Mesendoderm (in vitro differentiated cells): ENCODE measurements around the gene CARM1.

Experiments used
- DNase-seq: peaks from one replicate; pipeline ENCODE4 v3.0.0; 2013
- H2AK5ac ChIP-seq: 2 replicates; pipeline ENCODE4 v1.6.1; 2013; ENCODE audit warnings: low read length, inconsistent platforms
- H2BK120ac ChIP-seq: 2 replicates; pipeline ENCODE4 v1.6.1; 2013; ENCODE audit warnings: low read depth, mild to moderate bottlenecking, low read length, moderate library complexity, mixed read lengths
- H2BK15ac ChIP-seq: replicated peaks from 2 replicates; pipeline ENCODE4 v1.6.1; 2013; ENCODE audit warnings: low read depth, mild to moderate bottlenecking, moderate library complexity
- H2BK5ac ChIP-seq: 2 replicates; pipeline ENCODE4 v1.6.1; 2013; ENCODE audit warnings: low read length, inconsistent platforms
- H3K18ac ChIP-seq: 2 replicates; pipeline ENCODE4 v1.6.1; 2013; ENCODE audit warnings: mild to moderate bottlenecking, low read length, mixed read lengths
- H3K23ac ChIP-seq: one replicate; pipeline ENCODE4 v1.6.1; 2013; ENCODE audit warnings: low read length
- H3K27ac ChIP-seq: 2 replicates; pipeline ENCODE4 v1.5.1; 2013; ENCODE audit warnings: low read depth, mild to moderate bottlenecking, inconsistent platforms, low read length, moderate library complexity
- H3K27me3 ChIP-seq: 2 replicates; pipeline ENCODE4 v1.6.1; 2013; ENCODE audit warnings: low read length, control low read depth, mild to moderate bottlenecking, inconsistent platforms; ENCODE audit not compliant: insufficient read depth, poor library complexity
- H3K36me3 ChIP-seq: 2 replicates; pipeline ENCODE4 v1.6.1; 2013; ENCODE audit warnings: low read length, inconsistent platforms; ENCODE audit not compliant: control insufficient read depth, insufficient read depth
- H3K4ac ChIP-seq: one replicate; pipeline ENCODE4 v1.6.1; 2013; ENCODE audit warnings: low read depth, mild to moderate bottlenecking, low read length, moderate library complexity
- H3K4me1 ChIP-seq: 2 replicates; pipeline ENCODE4 v1.6.1; 2013; ENCODE audit warnings: low read depth, low read length, inconsistent platforms; ENCODE audit not compliant: control insufficient read depth
- H3K4me2 ChIP-seq: 2 replicates; pipeline ENCODE4 v1.6.1; 2013; ENCODE audit warnings: low read length
- H3K4me3 ChIP-seq: 2 replicates; pipeline ENCODE4 v1.5.1; 2013; ENCODE audit warnings: mild to moderate bottlenecking, low read length
- H3K56ac ChIP-seq: one replicate; pipeline ENCODE4 v1.6.1; 2013; ENCODE audit warnings: low read length
- H3K79me1 ChIP-seq: 2 replicates; pipeline ENCODE4 v1.6.1; 2013; ENCODE audit warnings: low read length, inconsistent platforms
- H3K79me2 ChIP-seq: 2 replicates; pipeline ENCODE4 v1.6.1; 2013; ENCODE audit warnings: mild to moderate bottlenecking, low read length; ENCODE audit not compliant: control insufficient read depth, insufficient read depth
- H3K9ac ChIP-seq: 2 replicates; pipeline ENCODE4 v1.6.1; 2013; ENCODE audit warnings: low read length, inconsistent platforms
- H4K5ac ChIP-seq: one replicate; pipeline ENCODE4 v1.6.1; 2013; ENCODE audit warnings: low read length
- H4K8ac ChIP-seq: one replicate; pipeline ENCODE4 v1.6.1; 2013; ENCODE audit warnings: low read depth, mild to moderate bottlenecking, control low read depth, low read length, moderate library complexity
- WGBS: extraction: QIAGEN DNeasy Blood & Tissue Kit; methylation state at CpG from one replicate; pipeline ENCODE4 v1.1.7; 2013; ENCODE audit warnings: low lambda C conversion rate, missing lambda C conversion rate; ENCODE audit not compliant: insufficient coverage; ENCODE audit errors: extremely low coverage; 5-methylcytosine and 5-hydroxymethylcytosine counted together

CARM1 gene

GRCh38 chr19:10927730-10928562 lies 56.6 kb downstream of the CARM1 start:
- Histone ChIP-seq H2BK120ac (no peak overlapping the region), H3K4me1 (peaks cover 2% of the 10 kb centered on the region), H4K8ac (no peak overlapping the region), H3K79me2 (peaks cover 20% of the 10 kb centered on the region), H3K79me1 (peaks cover 18% of the 10 kb centered on the region), H3K36me3 (peaks cover 4% of the 10 kb centered on the region), H2BK15ac (no peak overlapping the region), H3K18ac (peak overlapping the region; percentile 53), H3K4me3 (peak overlapping the region; percentile 78), H3K4ac (no peak overlapping the region), H4K5ac (no peak overlapping the region), H3K23ac (no peak overlapping the region), H2AK5ac (no peak overlapping the region), H3K27me3 (no peaks in the 10 kb centered on the region), H2BK5ac (no peak overlapping the region), H3K4me2 (peak overlapping the region; percentile 87), H3K9ac (peak overlapping the region; percentile 83), H3K56ac (peak overlapping the region; percentile 88), H3K27ac (no peak overlapping the region)
- no CpG with 5 or more reads among the region's 47 CpGs for WGBS
- DNase-seq: no peak

GRCh38 chr19:10928563-10929401 lies 57.4 kb downstream of the CARM1 start, which contains the start of the genes TIMM29 and YIPF2:
Gene TIMM29 (plus strand): TSS chr19:10928811. CDS start chr19:10928823, 12 bp downstream.
Gene YIPF2 (minus strand): TSS chr19:10928639. CDS start chr19:10928410, 229 bp downstream.
- no peak within 1 kb of the TSS for H3K4ac ChIP-seq
- peak within 1 kb of the TSS; percentile 87 for H3K4me2 ChIP-seq
- H3K4me1 ChIP-seq: peaks cover 2% of the 10 kb centered on the region
- no peaks in the 10 kb centered on the region for H3K27me3 ChIP-seq
- no peak within 1 kb of the TSS for H2AK5ac ChIP-seq
- DNase-seq: peak; percentile 99
- peak within 1 kb of the TSS; percentile 36 for H3K27ac ChIP-seq
- H2BK120ac ChIP-seq: no peak within 1 kb of the TSS
- H2BK15ac ChIP-seq: no peak within 1 kb of the TSS
- H3K79me2 ChIP-seq: peaks cover 20% of the 10 kb centered on the region
- H3K18ac ChIP-seq: peak within 1 kb of the TSS; percentile 53
- peak within 1 kb of the TSS; percentile 89 for H3K4me3 ChIP-seq
- H3K56ac ChIP-seq: peak within 1 kb of the TSS; percentile 98
- no peak within 1 kb of the TSS for H4K5ac ChIP-seq
- H2BK5ac ChIP-seq: no peak within 1 kb of the TSS
- WGBS: no CpG with 5 or more reads among the region's 96 CpGs
- no peak within 1 kb of the TSS for H4K8ac ChIP-seq
- H3K79me1 ChIP-seq: peaks cover 18% of the 10 kb centered on the region
- peak within 1 kb of the TSS; percentile 89 for H3K23ac ChIP-seq
- peak within 1 kb of the TSS; percentile 95 for H3K9ac ChIP-seq
- peaks cover 2% of the 10 kb centered on the region for H3K36me3 ChIP-seq

- Histone ChIP-seq H3K36me3 (peaks cover under 1% of the 10 kb centered on the region), H2BK120ac (no peak overlapping the region), H3K9ac (peak overlapping the region; percentile 95), H3K56ac (peak overlapping the region; percentile 98), H3K18ac (no peak overlapping the region), H3K27me3 (no peaks in the 10 kb centered on the region), H4K8ac (no peak overlapping the region), H3K23ac (peak overlapping the region; percentile 89), H3K4ac (no peak overlapping the region), H3K4me1 (peaks cover 2% of the 10 kb centered on the region), H3K4me3 (peak overlapping the region; percentile 89), H2BK5ac (no peak overlapping the region), H2AK5ac (no peak overlapping the region), H4K5ac (no peak overlapping the region), H3K4me2 (peak overlapping the region; percentile 43), H3K27ac (no peak overlapping the region), H3K79me2 (peaks cover 20% of the 10 kb centered on the region), H2BK15ac (no peak overlapping the region), H3K79me1 (peaks cover 18% of the 10 kb centered on the region)
- peak; percentile 43 for DNase-seq
- WGBS: no CpG with 5 or more reads among the region's 27 CpGs
These were observed 58.0 kb downstream of the CARM1 start for GRCh38 chr19:10929402-10929794.

GRCh38 chr19:10935371-10936059 lies 64.2 kb downstream of the CARM1 start:
- no peak overlapping the region for H3K56ac ChIP-seq
- no peak overlapping the region for H3K23ac ChIP-seq
- no peak overlapping the region for H2AK5ac ChIP-seq
- no peak overlapping the region for H2BK120ac ChIP-seq
- no peak overlapping the region for H4K5ac ChIP-seq
- no CpG with 5 or more reads among the region's 9 CpGs for WGBS
- DNase-seq: no peak
- no peak overlapping the region for H2BK5ac ChIP-seq
- no peaks in the 10 kb centered on the region for H3K36me3 ChIP-seq
- H4K8ac ChIP-seq: no peak overlapping the region
- no peaks in the 10 kb centered on the region for H3K79me1 ChIP-seq
- H3K9ac ChIP-seq: no peak overlapping the region
- H3K18ac ChIP-seq: no peak overlapping the region
- H3K4me1 ChIP-seq: no peaks in the 10 kb centered on the region
- no peak overlapping the region for H3K4me2 ChIP-seq
- H3K4ac ChIP-seq: no peak overlapping the region
- H3K27me3 ChIP-seq: no peaks in the 10 kb centered on the region
- no peaks in the 10 kb centered on the region for H3K79me2 ChIP-seq
- no peak overlapping the region for H2BK15ac ChIP-seq
- no peak overlapping the region for H3K27ac ChIP-seq
- H3K4me3 ChIP-seq: no peak overlapping the region

- Histone ChIP-seq H3K79me2 (no peaks in the 10 kb centered on the region), H2BK5ac (no peak overlapping the region), H3K4me3 (no peak overlapping the region), H3K23ac (no peak overlapping the region), H4K5ac (no peak overlapping the region), H4K8ac (no peak overlapping the region), H3K9ac (no peak overlapping the region), H3K27me3 (no peaks in the 10 kb centered on the region), H3K4me1 (no peaks in the 10 kb centered on the region), H3K79me1 (no peaks in the 10 kb centered on the region), H2BK120ac (no peak overlapping the region), H3K27ac (no peak overlapping the region), H3K4me2 (no peak overlapping the region), H3K18ac (no peak overlapping the region), H3K56ac (no peak overlapping the region), H3K36me3 (no peaks in the 10 kb centered on the region), H3K4ac (no peak overlapping the region), H2BK15ac (no peak overlapping the region), H2AK5ac (no peak overlapping the region)
- WGBS: no CpG with 5 or more reads among the region's 11 CpGs
- DNase-seq: peak; percentile 91
These were observed 65.3 kb downstream of the CARM1 start for GRCh38 chr19:10936661-10937084.
